ENCODE measurements around the gene EIF2AK3. TPM values are rescaled to one million over a fixed set of nuclear protein-coding genes. Genes with fewer than 3 reads are reported as not detected.
"Not testable (repeated sequence)": the region's sequence is repeated elsewhere in the genome, so short reads cannot be mapped to it uniquely, and the experiment has no call there.

EIF2AK3 gene
- total RNA-seq, 1 donor from 2014 or later: 24.0 TPM

- Histone ChIP-seq H3K27ac (ENCODE audit: low read depth, low read length) (no peak overlapping the region), H3K4me1 (ENCODE audit: control insufficient read depth in 3 of 3, insufficient read depth in 3 of 3, low read length in 3 of 3) (no peaks in the 10 kb centered on the region), H3K27me3 (ENCODE audit: control insufficient read depth in 3 of 3, insufficient read depth in 3 of 3, low read length in 3 of 3) (no peaks in the 10 kb centered on the region), H3K9ac (ENCODE audit: low read depth in 1 of 3, low read length in 3 of 3) (no peak overlapping the region), H3K4me3 (ENCODE audit: low read length in 3 of 3) (no peak overlapping the region), H3K36me3 (ENCODE audit: control insufficient read depth in 3 of 3, insufficient read depth in 3 of 3, low read length in 3 of 3) (peaks cover 16 to 25% (median 24%) of the 10 kb centered on the region in 3 donors), H3K9me3 (ENCODE audit: control insufficient read depth in 3 of 3, low read length in 3 of 3) (no peaks in the 10 kb centered on the region)
Measured at GRCh38 chr2:88557290-88557689, 70.0 kb downstream of the EIF2AK3 start.

GRCh38 chr2:88556026-88556425 is 71.2 kb downstream of the EIF2AK3 start:
- peaks cover 13 to 24% (median 22%) of the 10 kb centered on the region in 3 donors for H3K36me3 ChIP-seq (ENCODE audit: control insufficient read depth in 3 of 3, insufficient read depth in 3 of 3, low read length in 3 of 3)

DNA sequence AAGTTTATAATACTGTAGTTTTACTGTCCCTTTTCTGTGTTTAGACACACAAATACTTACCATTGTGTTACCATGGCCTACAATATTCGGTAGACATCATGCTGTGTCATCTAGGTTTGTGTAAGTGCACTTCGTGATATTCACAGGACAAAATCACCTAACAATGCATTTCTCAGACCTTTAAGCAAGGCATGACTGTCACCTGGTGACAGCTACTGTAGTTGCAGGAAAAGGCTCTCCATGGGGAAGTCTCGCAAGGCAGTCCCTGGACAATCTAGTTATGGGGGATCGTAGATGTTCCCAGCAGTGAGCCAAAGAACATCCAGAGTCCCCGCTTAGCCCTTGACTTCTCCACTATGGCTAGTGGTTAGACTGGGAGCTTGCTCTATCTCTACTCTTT is 73.1 kb downstream of the EIF2AK3 start:
- no peak overlapping the region for H3K27ac ChIP-seq (ENCODE audit: low read depth, low read length)
- H3K4me3 ChIP-seq (ENCODE audit: low read length in 3 of 3): no peak overlapping the region
- H3K9me3 ChIP-seq (ENCODE audit: control insufficient read depth in 3 of 3, low read length in 3 of 3): no peaks in the 10 kb centered on the region
- H3K4me1 ChIP-seq (ENCODE audit: control insufficient read depth in 3 of 3, insufficient read depth in 3 of 3, low read length in 3 of 3): peaks cover 0 to 3% (median 0%) of the 10 kb centered on the region in 3 donors
- peaks cover 13 to 20% (median 17%) of the 10 kb centered on the region in 3 donors for H3K36me3 ChIP-seq (ENCODE audit: control insufficient read depth in 3 of 3, insufficient read depth in 3 of 3, low read length in 3 of 3)
- peaks cover 8 to 11% (median 9%) of the 10 kb centered on the region in 3 donors for H3K27me3 ChIP-seq (ENCODE audit: control insufficient read depth in 3 of 3, insufficient read depth in 3 of 3, low read length in 3 of 3)
- no peak overlapping the region for H3K9ac ChIP-seq (ENCODE audit: low read depth in 1 of 3, low read length in 3 of 3)

More at GRCh38 chr2:88556026-88556425, 71.2 kb downstream of the EIF2AK3 start:
- H3K9me3 ChIP-seq (ENCODE audit: control insufficient read depth in 3 of 3, low read length in 3 of 3): no peaks in the 10 kb centered on the region
- H3K4me3 ChIP-seq (ENCODE audit: low read length in 3 of 3): no peak overlapping the region
- H3K27ac ChIP-seq (ENCODE audit: low read depth, low read length): no peak overlapping the region
- no peak overlapping the region for H3K9ac ChIP-seq (ENCODE audit: low read depth in 1 of 3, low read length in 3 of 3)
- no peaks in the 10 kb centered on the region for H3K4me1 ChIP-seq (ENCODE audit: control insufficient read depth in 3 of 3, insufficient read depth in 3 of 3, low read length in 3 of 3)
- no peaks in the 10 kb centered on the region for H3K27me3 ChIP-seq (ENCODE audit: control insufficient read depth in 3 of 3, insufficient read depth in 3 of 3, low read length in 3 of 3)

GRCh38 chr2:88549616-88550292 is 77.5 kb downstream of the EIF2AK3 start:
- H3K4me3 ChIP-seq (ENCODE audit: low read length in 3 of 3): no peak overlapping the region

DNA sequence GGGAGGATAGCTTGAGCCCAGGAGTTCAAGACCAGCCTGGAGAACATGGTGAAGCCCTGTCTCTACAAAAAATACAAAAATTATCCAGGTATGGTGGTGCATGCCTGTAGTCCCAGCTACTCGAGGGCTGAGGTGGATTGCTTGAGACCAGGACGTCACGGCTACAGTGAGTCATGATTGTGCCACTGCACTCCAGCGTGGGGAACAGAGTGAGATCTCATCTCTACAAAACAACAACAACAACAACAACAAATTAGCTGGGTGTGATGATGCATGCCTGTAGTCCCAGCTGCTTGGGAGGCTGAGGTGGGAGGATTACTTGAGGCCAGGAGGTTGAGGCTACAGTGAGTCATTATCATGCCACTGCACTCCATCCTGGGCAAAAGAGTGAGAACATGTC is 81.0 kb downstream of the EIF2AK3 start:
- not testable (repeated sequence) for H3K27ac ChIP-seq (ENCODE audit: low read depth, low read length); H3K9ac ChIP-seq (ENCODE audit: low read depth in 1 of 3, low read length in 3 of 3); H3K9me3 ChIP-seq (ENCODE audit: control insufficient read depth in 3 of 3, low read length in 3 of 3); H3K4me3 ChIP-seq (ENCODE audit: low read length in 3 of 3); H3K36me3 ChIP-seq (ENCODE audit: control insufficient read depth in 3 of 3, insufficient read depth in 3 of 3, low read length in 3 of 3); H3K4me1 ChIP-seq (ENCODE audit: control insufficient read depth in 3 of 3, insufficient read depth in 3 of 3, low read length in 3 of 3)
- peaks cover 8 to 16% (median 15%) of the 10 kb centered on the region in 3 donors for H3K27me3 ChIP-seq (ENCODE audit: control insufficient read depth in 3 of 3, insufficient read depth in 3 of 3, low read length in 3 of 3)

More at GRCh38 chr2:88549616-88550292, 77.5 kb downstream of the EIF2AK3 start:
- no peaks in the 10 kb centered on the region for H3K9me3 ChIP-seq (ENCODE audit: control insufficient read depth in 3 of 3, low read length in 3 of 3)
- H3K36me3 ChIP-seq (ENCODE audit: control insufficient read depth in 3 of 3, insufficient read depth in 3 of 3, low read length in 3 of 3): no peaks in the 10 kb centered on the region
- H3K27me3 ChIP-seq (ENCODE audit: control insufficient read depth in 3 of 3, insufficient read depth in 3 of 3, low read length in 3 of 3): peaks cover 8 to 16% (median 12%) of the 10 kb centered on the region in 3 donors
- no peak overlapping the region for H3K27ac ChIP-seq (ENCODE audit: low read depth, low read length)
- H3K9ac ChIP-seq (ENCODE audit: low read depth in 1 of 3, low read length in 3 of 3): no peak overlapping the region
- H3K4me1 ChIP-seq (ENCODE audit: control insufficient read depth in 3 of 3, insufficient read depth in 3 of 3, low read length in 3 of 3): peaks cover 0 to 3% (median 0%) of the 10 kb centered on the region in 3 donors

GRCh38 chr2:88545118-88545517 is 82.1 kb downstream of the EIF2AK3 start:
- Histone ChIP-seq H3K27ac (ENCODE audit: low read depth, low read length) (no peak overlapping the region), H3K27me3 (ENCODE audit: control insufficient read depth in 3 of 3, insufficient read depth in 3 of 3, low read length in 3 of 3) (peaks cover 8 to 16% (median 14%) of the 10 kb centered on the region in 3 donors), H3K9ac (ENCODE audit: low read depth in 1 of 3, low read length in 3 of 3) (no peak overlapping the region), H3K4me1 (ENCODE audit: control insufficient read depth in 3 of 3, insufficient read depth in 3 of 3, low read length in 3 of 3) (peaks cover 0 to 3% (median 0%) of the 10 kb centered on the region in 3 donors), H3K4me3 (ENCODE audit: low read length in 3 of 3) (no peak overlapping the region), H3K36me3 (ENCODE audit: control insufficient read depth in 3 of 3, insufficient read depth in 3 of 3, low read length in 3 of 3) (no peaks in the 10 kb centered on the region), H3K9me3 (ENCODE audit: control insufficient read depth in 3 of 3, low read length in 3 of 3) (no peaks in the 10 kb centered on the region)

DNA sequence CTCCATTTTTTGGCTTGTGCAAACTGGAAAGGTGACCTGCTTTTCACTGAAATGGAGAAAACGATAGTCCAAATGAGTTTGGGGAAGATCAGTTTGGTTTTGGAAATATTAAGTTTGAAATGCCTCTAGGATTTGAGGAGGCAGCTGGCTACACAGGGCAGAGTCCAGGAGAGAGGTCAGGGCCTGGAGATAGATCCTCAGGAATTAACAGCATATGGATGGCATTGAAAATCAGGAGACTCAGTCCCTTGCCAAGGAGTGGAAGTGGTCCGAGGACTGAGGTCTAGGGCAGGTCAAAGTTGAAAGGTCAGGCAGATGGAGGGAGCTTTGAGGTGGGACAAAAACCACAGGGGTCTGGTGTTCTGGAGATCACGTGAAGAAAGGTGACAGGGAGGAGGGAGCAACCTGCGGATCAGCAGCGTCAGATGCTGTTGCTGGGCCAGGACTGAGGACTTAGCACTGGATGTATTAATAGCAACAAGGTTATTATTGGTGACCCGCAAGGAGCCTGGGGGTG is 83.7 kb downstream of the EIF2AK3 start:
- Histone ChIP-seq H3K9ac (ENCODE audit: low read depth in 1 of 3, low read length in 3 of 3) (no peak overlapping the region), H3K4me3 (ENCODE audit: low read length in 3 of 3) (no peak overlapping the region), H3K4me1 (ENCODE audit: control insufficient read depth in 3 of 3, insufficient read depth in 3 of 3, low read length in 3 of 3) (no peaks in the 10 kb centered on the region), H3K9me3 (ENCODE audit: control insufficient read depth in 3 of 3, low read length in 3 of 3) (no peaks in the 10 kb centered on the region), H3K27ac (ENCODE audit: low read depth, low read length) (no peak overlapping the region), H3K36me3 (ENCODE audit: control insufficient read depth in 3 of 3, insufficient read depth in 3 of 3, low read length in 3 of 3) (no peaks in the 10 kb centered on the region), H3K27me3 (ENCODE audit: control insufficient read depth in 3 of 3, insufficient read depth in 3 of 3, low read length in 3 of 3) (peaks cover 0 to 7% (median 3%) of the 10 kb centered on the region in 3 donors)

- Histone ChIP-seq H3K4me3 (ENCODE audit: low read length in 3 of 3) (no peak overlapping the region), H3K27ac (ENCODE audit: low read depth, low read length) (no peak overlapping the region), H3K36me3 (ENCODE audit: control insufficient read depth in 3 of 3, insufficient read depth in 3 of 3, low read length in 3 of 3) (no peaks in the 10 kb centered on the region), H3K9ac (ENCODE audit: low read depth in 1 of 3, low read length in 3 of 3) (no peak overlapping the region), H3K9me3 (ENCODE audit: control insufficient read depth in 3 of 3, low read length in 3 of 3) (no peaks in the 10 kb centered on the region), H3K27me3 (ENCODE audit: control insufficient read depth in 3 of 3, insufficient read depth in 3 of 3, low read length in 3 of 3) (peaks cover 0 to 9% (median 7%) of the 10 kb centered on the region in 3 donors), H3K4me1 (ENCODE audit: control insufficient read depth in 3 of 3, insufficient read depth in 3 of 3, low read length in 3 of 3) (no peaks in the 10 kb centered on the region)
Measured at GRCh38 chr2:88542668-88543067, 84.6 kb downstream of the EIF2AK3 start.

DNA sequence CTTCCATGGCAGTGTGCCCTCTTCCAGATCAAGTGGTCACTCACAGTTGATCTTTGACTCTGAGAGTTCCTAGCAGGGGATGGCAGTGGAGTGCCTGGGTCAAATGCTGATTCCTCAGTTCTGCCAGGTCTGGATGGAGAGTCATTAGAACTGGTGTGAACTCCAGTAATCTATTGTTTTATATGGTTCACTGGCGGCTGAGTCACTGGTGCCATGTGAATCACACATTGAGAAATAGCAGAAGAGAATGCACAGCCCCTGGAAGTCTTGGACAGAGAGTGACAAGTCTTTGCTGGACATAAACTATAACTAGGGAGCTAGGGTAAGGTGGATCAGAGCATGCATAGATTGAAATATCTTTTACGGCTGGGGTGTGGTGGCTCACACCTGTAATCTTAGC is 86.9 kb downstream of the EIF2AK3 start:
- Histone ChIP-seq H3K4me1 (ENCODE audit: control insufficient read depth in 3 of 3, insufficient read depth in 3 of 3, low read length in 3 of 3) (no peaks in the 10 kb centered on the region), H3K9me3 (ENCODE audit: control insufficient read depth in 3 of 3, low read length in 3 of 3) (no peaks in the 10 kb centered on the region), H3K4me3 (ENCODE audit: low read length in 3 of 3) (no peak overlapping the region), H3K36me3 (ENCODE audit: control insufficient read depth in 3 of 3, insufficient read depth in 3 of 3, low read length in 3 of 3) (no peaks in the 10 kb centered on the region), H3K27me3 (ENCODE audit: control insufficient read depth in 3 of 3, insufficient read depth in 3 of 3, low read length in 3 of 3) (peaks cover 0 to 9% (median 2%) of the 10 kb centered on the region in 3 donors), H3K9ac (ENCODE audit: low read depth in 1 of 3, low read length in 3 of 3) (no peak overlapping the region), H3K27ac (ENCODE audit: low read depth, low read length) (no peak overlapping the region)

- Histone ChIP-seq H3K4me3 (ENCODE audit: low read length in 3 of 3) (no peak overlapping the region), H3K4me1 (ENCODE audit: control insufficient read depth in 3 of 3, insufficient read depth in 3 of 3, low read length in 3 of 3) (no peaks in the 10 kb centered on the region), H3K27me3 (ENCODE audit: control insufficient read depth in 3 of 3, insufficient read depth in 3 of 3, low read length in 3 of 3) (peaks cover 0 to 9% (median 0%) of the 10 kb centered on the region in 3 donors), H3K27ac (ENCODE audit: low read depth, low read length) (no peak overlapping the region), H3K9me3 (ENCODE audit: control insufficient read depth in 3 of 3, low read length in 3 of 3) (no peaks in the 10 kb centered on the region), H3K36me3 (ENCODE audit: control insufficient read depth in 3 of 3, insufficient read depth in 3 of 3, low read length in 3 of 3) (no peaks in the 10 kb centered on the region), H3K9ac (ENCODE audit: low read depth in 1 of 3, low read length in 3 of 3) (no peak overlapping the region)
Measured at GRCh38 chr2:88538362-88538917, 88.8 kb downstream of the EIF2AK3 start.
